KOPT-K1 (cell line): Measurements from ENCODE around the gene ROBO1.
"Not testable (repeated sequence)": the region's sequence is repeated elsewhere in the genome, so short reads cannot be mapped to it uniquely, and the experiment has no call there.

Experiments used
- H3K27ac ChIP-seq: fragments of 200-600 bp; sonication (generic); 2 replicates; pipeline ENCODE4 v1.5.1; 2016; ENCODE audit warnings: antibody characterized with exemption, mild to moderate bottlenecking, low read depth, low read length; ENCODE audit not compliant: poor library complexity, severe bottlenecking
- H3K36me3 ChIP-seq: fragments of 200-600 bp; sonication (generic); 2 replicates; pipeline ENCODE4 v1.5.1; 2017; ENCODE audit warnings: antibody characterized with exemption, mild to moderate bottlenecking, low read length, moderate library complexity; ENCODE audit not compliant: insufficient read depth
- H3K9me3 ChIP-seq: fragments of 200-600 bp; sonication (generic); 2 replicates; pipeline ENCODE4 v1.5.1; 2017; ENCODE audit warnings: antibody characterized with exemption, low read length, mild to moderate bottlenecking; ENCODE audit not compliant: insufficient read depth, poor library complexity, severe bottlenecking

The ROBO1 gene

GRCh38 chr3:79551321-79551892 lies 216.4 kb downstream of the ROBO1 start:
- no peaks in the 10 kb centered on the region for H3K36me3 ChIP-seq
- H3K9me3 ChIP-seq, result no peaks in the 10 kb centered on the region
- H3K27ac ChIP-seq, result no peak overlapping the region

GRCh38 chr3:79543218-79543982 lies 224.4 kb downstream of the ROBO1 start:
- Histone ChIP-seq H3K27ac (no peak overlapping the region), H3K9me3 (no peaks in the 10 kb centered on the region)

GRCh38 chr3:79534727-79535126 lies 233.1 kb downstream of the ROBO1 start:
- H3K36me3 ChIP-seq, result no peaks in the 10 kb centered on the region
- no peak overlapping the region for H3K27ac ChIP-seq
- no peaks in the 10 kb centered on the region for H3K9me3 ChIP-seq

More at GRCh38 chr3:79543218-79543982, 224.4 kb downstream of the ROBO1 start:
- no peaks in the 10 kb centered on the region for H3K36me3 ChIP-seq

- H3K27ac ChIP-seq, result no peak overlapping the region
- H3K36me3 ChIP-seq, result no peaks in the 10 kb centered on the region
These were observed 236.1 kb downstream of the ROBO1 start for GRCh38 chr3:79531566-79532295.

GRCh38 chr3:79521221-79521848 lies 246.5 kb downstream of the ROBO1 start:
- H3K27ac ChIP-seq, result no peak overlapping the region
- no peaks in the 10 kb centered on the region for H3K9me3 ChIP-seq

More at GRCh38 chr3:79531566-79532295, 236.1 kb downstream of the ROBO1 start:
- H3K9me3 ChIP-seq, result no peaks in the 10 kb centered on the region

GRCh38 chr3:79517766-79518413 lies 249.9 kb downstream of the ROBO1 start:
- Histone ChIP-seq H3K9me3 (no peaks in the 10 kb centered on the region), H3K36me3 (no peaks in the 10 kb centered on the region), H3K27ac (no peak overlapping the region)

More at GRCh38 chr3:79521221-79521848, 246.5 kb downstream of the ROBO1 start:
- no peaks in the 10 kb centered on the region for H3K36me3 ChIP-seq

- H3K36me3 ChIP-seq, result no peaks in the 10 kb centered on the region
- no peaks in the 10 kb centered on the region for H3K9me3 ChIP-seq
- H3K27ac ChIP-seq, result no peak overlapping the region
These were observed 251.0 kb downstream of the ROBO1 start for GRCh38 chr3:79516795-79517194.

- H3K9me3 ChIP-seq, result no peaks in the 10 kb centered on the region
- no peaks in the 10 kb centered on the region for H3K36me3 ChIP-seq
- H3K27ac ChIP-seq, result no peak overlapping the region
These were observed 252.7 kb downstream of the ROBO1 start for GRCh38 chr3:79515072-79515471.

- H3K27ac ChIP-seq, result no peak overlapping the region
- H3K9me3 ChIP-seq, result no peaks in the 10 kb centered on the region
- H3K36me3 ChIP-seq, result no peaks in the 10 kb centered on the region
These were observed 253.7 kb downstream of the ROBO1 start for GRCh38 chr3:79514069-79514468.

- Histone ChIP-seq H3K9me3 (no peaks in the 10 kb centered on the region), H3K36me3 (no peaks in the 10 kb centered on the region), H3K27ac (no peak overlapping the region)
These were observed 261.0 kb downstream of the ROBO1 start for GRCh38 chr3:79506751-79507150.

- not testable (repeated sequence) for H3K27ac ChIP-seq, H3K9me3 ChIP-seq, H3K36me3 ChIP-seq
These were observed 265.5 kb downstream of the ROBO1 start for GRCh38 chr3:79502216-79502681.

- H3K9me3 ChIP-seq, result no peaks in the 10 kb centered on the region
- no peaks in the 10 kb centered on the region for H3K36me3 ChIP-seq
- H3K27ac ChIP-seq, result no peak overlapping the region
These were observed 270.2 kb downstream of the ROBO1 start for GRCh38 chr3:79497447-79498111.

GRCh38 chr3:79491029-79491641 lies 276.7 kb downstream of the ROBO1 start:
- no peaks in the 10 kb centered on the region for H3K36me3 ChIP-seq
- H3K9me3 ChIP-seq, result no peaks in the 10 kb centered on the region

More at GRCh38 chr3:79491029-79491641, 276.7 kb downstream of the ROBO1 start:
- H3K27ac ChIP-seq, result no peak overlapping the region
